GM21786 (cell line): Measurements from ENCODE around the gene DROSHA.

Source experiments
- ATAC-seq: cut with Tn5 transposase; IDR thresholded peaks from one replicate; pipeline ENCODE4 v1.9.1; 2021; ENCODE audit not compliant: unreplicated experiment

The DROSHA gene

DNA sequence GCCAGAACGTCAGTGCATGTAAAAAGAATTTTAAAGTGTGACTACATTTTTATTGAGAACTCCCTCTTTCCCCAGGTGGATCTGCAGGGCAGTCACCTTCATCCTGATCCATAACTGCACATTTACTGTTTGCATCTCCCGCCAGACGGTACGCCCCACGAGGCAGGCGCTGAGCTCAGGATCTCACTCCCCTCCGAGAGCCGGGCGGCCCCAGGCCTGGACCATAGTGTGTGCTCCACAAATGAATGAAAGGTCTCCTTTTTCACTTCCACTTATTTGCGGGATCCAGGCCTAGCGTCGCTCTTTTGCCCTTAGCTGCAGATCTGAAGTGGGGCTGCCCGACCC is 378 bp downstream of the DROSHA start:
- peak; percentile 18 for ATAC-seq

GRCh38 chr5:31530541-31531265 is 1.2 kb downstream of the DROSHA start:
- ATAC-seq: no peak

GRCh38 chr5:31523041-31523440 is 8.9 kb downstream of the DROSHA start:
- no peak for ATAC-seq

GRCh38 chr5:31516802-31517201 is 15.1 kb downstream of the DROSHA start:
- ATAC-seq: no peak

GRCh38 chr5:31511305-31511704 is 20.6 kb downstream of the DROSHA start:
- ATAC-seq: no peak

DNA sequence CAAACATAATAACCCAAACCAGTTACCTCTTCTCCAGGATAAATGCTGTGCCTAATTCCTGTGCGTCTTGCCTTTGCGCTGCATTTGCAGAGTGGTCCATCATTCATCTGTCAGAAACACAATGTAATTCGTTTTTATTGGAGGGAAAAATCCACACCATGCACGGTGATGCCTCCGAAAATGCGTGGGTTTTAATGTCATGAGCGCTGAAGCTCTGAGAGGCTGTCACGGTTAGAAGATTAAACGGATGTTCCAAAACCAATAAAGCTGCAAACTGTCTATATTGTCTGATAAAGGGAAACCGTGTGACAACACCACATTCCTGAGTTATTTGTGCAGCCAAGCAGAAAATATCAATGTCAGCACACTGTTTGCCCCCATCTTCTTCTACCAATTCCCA is 27.4 kb downstream of the DROSHA start:
- no peak for ATAC-seq

- ATAC-seq: no peak
Measured at GRCh38 chr5:31502506-31502905, 29.4 kb downstream of the DROSHA start.

DNA sequence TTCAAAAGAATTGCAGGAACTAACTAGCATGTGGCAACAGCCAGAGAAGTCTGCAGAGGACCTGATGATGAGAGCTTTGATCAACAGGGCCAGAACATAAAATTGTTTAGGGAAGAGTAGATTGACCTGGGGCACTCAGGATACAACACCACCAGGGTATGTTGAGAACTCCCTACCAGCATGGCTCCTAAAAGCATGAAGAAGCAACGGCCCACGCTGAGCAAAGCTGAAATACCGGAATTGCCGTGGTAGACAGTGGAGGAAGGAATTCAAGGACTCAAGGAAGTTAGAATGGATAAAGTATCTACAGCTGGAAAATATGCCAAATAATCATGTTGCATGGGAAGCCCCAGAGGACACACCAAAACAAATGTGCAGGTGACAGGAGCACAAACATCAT is 31.6 kb downstream of the DROSHA start:
- ATAC-seq: no peak

DNA sequence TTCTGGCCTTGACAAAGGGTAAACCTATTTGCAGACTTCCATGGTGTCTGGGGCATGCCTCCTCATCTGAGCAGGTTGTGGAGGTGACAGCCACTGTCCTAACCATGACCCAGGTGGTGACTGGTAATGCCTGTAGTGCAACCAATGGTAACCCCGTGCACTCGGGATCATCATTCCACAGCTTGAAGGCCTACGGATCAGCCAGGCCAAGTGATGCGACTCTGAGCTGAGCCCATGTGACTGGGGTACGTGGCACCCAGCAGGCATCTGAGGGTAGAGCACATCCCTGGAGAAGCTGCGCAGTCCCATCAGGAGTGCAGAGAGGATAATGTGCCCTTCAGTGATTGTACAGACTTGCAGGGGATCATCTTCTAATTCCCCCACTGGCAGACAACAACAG is 35.0 kb downstream of the DROSHA start:
- ATAC-seq: no peak

- ATAC-seq: no peak
Measured at GRCh38 chr5:31496301-31496700, 35.6 kb downstream of the DROSHA start.

DNA sequence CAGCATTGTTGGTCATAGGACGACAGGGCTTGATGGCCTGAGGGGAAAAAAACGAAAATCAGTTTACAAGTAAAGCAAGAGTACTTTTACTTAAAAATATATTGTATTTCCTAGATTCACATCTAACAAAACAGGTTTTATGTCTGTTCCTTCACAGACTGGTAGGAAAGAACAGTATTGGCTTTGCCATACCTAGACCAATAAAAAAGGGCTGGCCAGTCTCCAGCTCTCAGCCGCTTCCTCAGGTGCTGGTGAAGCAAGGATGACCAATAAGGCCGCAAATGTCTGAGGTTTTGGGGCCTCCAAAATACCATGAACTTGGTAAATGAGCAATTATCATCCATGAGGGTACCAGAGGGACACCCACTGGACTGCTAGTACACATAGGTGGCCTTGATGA is 36.6 kb downstream of the DROSHA start:
- ATAC-seq: no peak

- no peak for ATAC-seq
Measured at GRCh38 chr5:31492869-31493268, 39.0 kb downstream of the DROSHA start.

- ATAC-seq: no peak
Measured at GRCh38 chr5:31487506-31487905, 44.4 kb downstream of the DROSHA start.

DNA sequence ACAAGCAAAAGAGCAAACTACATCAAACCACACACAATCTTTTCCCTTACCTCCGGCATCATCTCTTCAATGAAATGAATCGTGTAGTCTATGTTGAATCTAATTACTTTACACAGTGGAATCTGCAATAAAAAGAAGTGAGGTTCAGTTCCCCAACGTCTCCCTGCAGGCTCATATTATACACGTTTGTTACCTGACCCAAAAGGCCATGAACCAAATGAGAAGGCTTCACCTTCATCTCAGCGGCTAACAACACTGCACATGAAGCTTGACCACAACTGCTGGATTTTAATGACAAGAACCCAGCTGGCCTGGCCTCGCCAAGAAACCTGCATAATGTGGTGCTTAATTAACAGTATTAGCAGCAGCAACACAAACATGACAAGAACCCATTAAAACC is 45.5 kb downstream of the DROSHA start:
- ATAC-seq: no peak

- no peak for ATAC-seq
Measured at GRCh38 chr5:31485376-31486207, 46.3 kb downstream of the DROSHA start.

DNA sequence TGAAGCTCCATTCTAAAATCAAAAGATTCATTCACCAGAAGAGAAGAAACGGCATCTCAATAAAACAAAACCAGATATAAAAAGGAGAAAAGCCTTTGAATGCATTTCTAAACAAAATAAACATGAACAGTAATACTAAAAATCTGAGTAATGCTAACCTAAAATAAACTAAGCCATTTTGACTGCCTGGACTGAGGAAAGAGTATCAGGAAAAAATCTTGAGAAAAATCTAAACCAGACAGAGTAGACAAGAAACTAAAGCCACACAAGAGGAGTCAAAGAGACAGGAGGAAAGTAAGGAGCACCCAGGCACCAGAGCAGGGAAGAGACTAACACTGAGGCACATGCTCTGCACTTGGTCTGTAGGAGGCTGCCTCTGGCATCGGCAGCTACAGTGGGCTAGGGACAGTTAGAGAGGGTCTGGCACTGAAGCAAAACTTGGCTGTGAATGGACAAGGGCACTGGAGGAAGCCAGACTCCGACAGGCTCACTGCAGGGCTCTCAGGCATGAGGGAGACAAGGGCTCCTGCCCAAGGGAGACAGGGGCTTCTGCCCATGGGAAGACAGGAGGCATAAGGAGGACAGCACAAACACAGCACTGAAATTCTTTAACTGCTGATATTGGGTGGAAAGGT is 50.2 kb downstream of the DROSHA start:
- ATAC-seq: no peak

DNA sequence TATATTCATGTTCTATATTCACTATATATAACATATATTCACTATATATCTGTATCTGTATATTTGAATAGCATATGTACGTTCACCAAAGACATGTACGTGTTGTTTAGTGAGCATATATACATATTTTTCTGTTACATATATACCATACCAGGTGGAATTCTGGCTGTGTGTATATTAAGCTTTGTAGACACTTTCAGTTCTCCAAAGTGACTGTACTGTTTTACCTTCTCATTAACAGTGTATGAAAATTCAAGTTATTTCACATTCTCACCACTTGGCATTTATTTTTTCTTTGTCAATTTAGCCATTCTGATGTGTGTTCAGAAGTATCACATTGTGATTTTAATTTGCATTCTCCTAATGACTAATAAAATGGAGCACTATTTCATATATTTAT is 52.2 kb downstream of the DROSHA start:
- peak; percentile 70 for ATAC-seq

DNA sequence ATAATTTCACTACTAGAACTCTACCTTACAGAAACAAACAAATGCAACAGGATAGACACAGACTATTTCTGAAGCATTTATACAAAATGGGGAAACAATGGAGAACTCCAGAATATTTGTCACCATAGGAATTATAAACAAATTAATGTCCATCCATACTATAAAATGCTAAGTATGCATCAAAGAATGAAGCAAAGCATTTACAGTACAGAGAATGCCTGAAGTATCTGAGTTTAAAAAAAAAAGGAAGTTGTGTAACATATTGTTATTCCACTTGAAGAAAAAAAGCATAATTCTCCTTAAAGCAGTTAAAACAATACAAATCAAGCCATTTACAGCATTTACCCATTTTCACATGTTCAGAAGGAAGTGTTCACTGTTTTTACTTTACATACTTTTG is 53.0 kb downstream of the DROSHA start:
- ATAC-seq: no peak

DNA sequence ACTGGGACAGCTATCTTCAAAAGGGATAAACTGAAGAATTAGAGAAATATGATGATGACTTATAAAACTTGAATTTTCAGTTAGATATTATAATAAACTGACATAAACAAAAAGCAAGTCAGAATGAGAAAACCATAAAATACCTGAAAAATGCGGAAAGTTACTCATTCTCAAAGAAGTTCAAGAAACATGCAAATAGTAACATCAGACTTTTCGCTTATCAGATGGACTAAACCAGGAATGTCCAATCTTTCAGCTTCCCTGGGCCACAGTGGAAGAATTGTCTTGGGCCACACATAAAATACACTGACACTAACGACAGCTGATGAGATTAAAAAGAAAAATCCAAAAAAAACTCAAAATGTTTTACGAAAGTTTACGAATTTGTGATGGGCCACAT is 53.9 kb downstream of the DROSHA start:
- ATAC-seq: no peak

DNA sequence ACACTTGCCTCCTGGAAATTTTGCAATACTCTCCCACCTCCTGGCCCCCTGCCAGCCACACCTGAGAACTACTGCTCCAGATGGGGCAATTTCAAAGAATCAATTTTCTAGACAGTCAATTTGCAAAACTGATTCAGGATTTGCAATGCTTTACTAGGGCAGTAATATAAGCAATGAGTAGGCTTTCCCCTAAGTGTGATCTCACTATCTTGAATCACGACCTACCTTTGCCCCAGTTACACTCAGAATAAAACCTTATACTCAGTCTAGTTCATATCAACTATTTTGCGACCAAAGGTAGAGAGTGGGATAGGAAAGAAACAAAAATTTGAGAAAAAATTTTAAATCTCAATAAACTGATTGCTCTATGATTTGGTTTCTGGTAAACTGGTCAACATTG is 54.4 kb downstream of the DROSHA start:
- no peak for ATAC-seq

DNA sequence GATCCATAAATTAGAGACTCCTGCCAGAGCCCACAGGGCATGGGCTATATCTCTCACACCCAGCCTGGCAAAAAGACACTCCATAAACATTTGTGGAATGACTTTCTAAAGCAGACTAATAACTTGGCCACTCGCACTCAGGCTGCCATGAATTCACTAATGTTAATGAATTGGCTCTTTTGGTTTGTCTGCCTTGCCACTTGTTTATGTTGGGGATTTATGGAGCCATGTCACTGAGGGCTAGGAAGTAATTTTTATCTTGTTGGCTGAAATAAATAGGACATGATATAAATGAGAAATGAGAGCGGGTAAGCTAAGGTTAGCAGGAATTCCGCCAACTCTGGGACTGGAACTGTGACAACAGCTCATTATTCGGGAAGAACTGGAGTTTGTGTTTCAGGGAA is 55.2 kb downstream of the DROSHA start:
- no peak for ATAC-seq

- no peak for ATAC-seq
Measured at GRCh38 chr5:31471916-31472315, 60.0 kb downstream of the DROSHA start.
